Activated T-cell treated with anti-CD3 and anti-CD28 coated beads, Interleukin-2, amount 50 U/mL, for 24 hours (primary cell): ENCODE data around the gene SENP7.
"Not testable (repeated sequence)": the region's sequence is repeated elsewhere in the genome, so short reads cannot be mapped to it uniquely, and the experiment has no call there.

Experiments used
- DNase-seq: peaks from one replicate; pipeline ENCODE4 v3.0.0-alpha.2; 2020
- H3K27ac Mint-ChIP-seq: 2 replicates; pipeline ENCODE4 v1.8.0; 2020; ENCODE audit warnings: mild to moderate bottlenecking, mixed read lengths
- H3K27me3 Mint-ChIP-seq: 2 replicates; pipeline ENCODE4 v1.8.0; 2020; ENCODE audit warnings: mixed read lengths
- H3K36me3 Mint-ChIP-seq: 2 replicates; pipeline ENCODE4 v1.8.0; 2020; ENCODE audit warnings: low read depth, mixed read lengths
- H3K4me1 Mint-ChIP-seq: 2 replicates; pipeline ENCODE4 v1.8.0; 2020; ENCODE audit warnings: low read depth, mixed read lengths
- H3K4me3 Mint-ChIP-seq: 2 replicates; pipeline ENCODE4 v1.8.0; 2020; ENCODE audit warnings: mild to moderate bottlenecking, moderate library complexity, mixed read lengths
- H3K9me3 Mint-ChIP-seq: 2 replicates; pipeline ENCODE4 v1.8.0; 2020; ENCODE audit warnings: mixed read lengths

SENP7 gene

DNA sequence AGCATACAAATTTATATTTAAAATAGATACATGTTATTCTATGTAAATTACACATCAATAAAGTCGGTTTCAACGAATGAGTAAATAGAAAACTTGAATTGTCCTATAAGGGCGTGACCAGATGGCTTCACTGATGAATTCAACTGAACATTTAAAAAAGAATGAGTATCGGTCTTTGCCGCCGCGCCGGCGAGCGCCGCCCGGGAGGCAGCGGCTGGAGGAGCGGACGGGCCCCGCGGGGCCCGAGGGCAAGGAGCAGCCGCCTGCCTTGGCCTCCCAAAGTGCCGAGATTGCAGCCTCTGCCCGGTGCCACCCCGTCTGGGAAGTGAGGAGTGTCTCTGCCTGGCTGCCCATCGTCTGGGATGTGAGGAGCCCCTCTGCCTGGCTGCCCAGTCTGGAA is 74.4 kb downstream of the SENP7 start:
- H3K36me3 Mint-ChIP-seq, result peaks cover 48% of the 10 kb centered on the region
- H3K27me3 Mint-ChIP-seq, DNase-seq, H3K27ac Mint-ChIP-seq, H3K4me3 Mint-ChIP-seq: not testable (repeated sequence)
- H3K9me3 Mint-ChIP-seq, result peaks cover 15% of the 10 kb centered on the region
- H3K4me1 Mint-ChIP-seq, result peaks cover 39% of the 10 kb centered on the region

DNA sequence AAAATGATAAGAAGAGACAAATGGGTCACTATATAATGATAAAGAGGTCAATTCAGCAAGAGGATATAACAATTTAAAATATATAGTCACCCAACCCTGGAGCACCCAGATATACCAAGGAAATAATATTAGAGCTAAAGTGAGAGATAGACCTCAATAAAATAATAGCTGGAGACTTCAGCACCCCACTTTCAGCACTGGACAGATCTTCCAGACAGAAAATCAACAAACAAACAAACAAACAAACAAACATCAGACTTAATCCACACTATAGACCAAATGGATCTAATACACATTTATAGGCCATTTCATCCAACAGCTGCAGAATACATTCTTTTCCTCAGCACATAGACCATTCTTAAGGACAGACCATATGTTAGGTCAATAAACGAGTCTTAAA is 79.4 kb downstream of the SENP7 start:
- H3K27me3 Mint-ChIP-seq, result no peaks in the 10 kb centered on the region
- H3K27ac Mint-ChIP-seq, result no peak overlapping the region
- H3K4me1 Mint-ChIP-seq, result peaks cover 29% of the 10 kb centered on the region
- DNase-seq, result no peak
- H3K36me3 Mint-ChIP-seq, result peaks cover 31% of the 10 kb centered on the region
- peaks cover 24% of the 10 kb centered on the region for H3K9me3 Mint-ChIP-seq
- no peak overlapping the region for H3K4me3 Mint-ChIP-seq

DNA sequence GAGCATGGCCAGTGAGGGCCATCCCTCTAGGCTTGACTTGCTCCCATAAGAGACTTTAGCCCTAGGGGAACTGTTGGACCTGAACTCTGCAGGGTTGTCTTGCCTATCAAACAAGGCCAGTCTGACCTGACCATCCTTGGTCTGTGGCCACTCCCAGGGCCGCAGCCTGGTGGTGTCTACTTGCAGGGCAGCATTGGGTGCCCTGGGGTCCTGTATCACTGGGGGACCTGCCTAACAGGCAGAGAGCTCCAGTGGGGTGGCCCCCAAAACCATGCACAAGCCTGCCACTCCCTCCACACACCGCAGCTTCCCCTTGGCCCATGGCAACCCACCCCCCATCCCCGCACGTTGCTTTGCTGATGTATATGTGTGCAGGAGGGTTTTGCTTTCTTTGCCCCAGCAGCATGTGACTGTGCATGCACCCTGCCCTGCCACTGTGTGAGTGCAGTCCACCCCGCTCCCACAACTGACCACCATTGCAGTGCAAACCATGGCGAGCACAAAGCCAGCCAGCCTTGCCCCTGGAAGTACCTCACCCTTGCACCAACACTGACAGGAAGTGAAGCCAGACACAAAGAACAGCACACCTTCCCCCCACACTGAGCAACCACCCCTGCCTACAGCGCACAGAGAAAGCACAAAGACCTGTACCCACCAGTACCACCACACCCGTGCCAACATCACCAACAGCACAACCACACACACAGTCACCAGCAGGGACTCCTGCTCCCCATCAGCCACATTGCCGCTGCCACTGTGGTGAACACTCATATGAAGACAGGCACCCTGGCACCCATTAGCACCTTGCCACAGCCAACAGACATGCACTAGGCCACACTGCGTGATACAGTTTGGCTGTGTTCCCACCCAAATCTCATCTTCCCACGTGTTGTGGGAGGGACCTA is 88.8 kb downstream of the SENP7 start:
- DNase-seq, result no peak
- H3K27me3 Mint-ChIP-seq, result no peaks in the 10 kb centered on the region
- peaks cover 37% of the 10 kb centered on the region for H3K9me3 Mint-ChIP-seq
- no peak overlapping the region for H3K4me3 Mint-ChIP-seq
- H3K36me3 Mint-ChIP-seq, result peaks cover 21% of the 10 kb centered on the region
- peak overlapping the region; percentile 87 for H3K27ac Mint-ChIP-seq
- H3K4me1 Mint-ChIP-seq, result peaks cover 48% of the 10 kb centered on the region

DNA sequence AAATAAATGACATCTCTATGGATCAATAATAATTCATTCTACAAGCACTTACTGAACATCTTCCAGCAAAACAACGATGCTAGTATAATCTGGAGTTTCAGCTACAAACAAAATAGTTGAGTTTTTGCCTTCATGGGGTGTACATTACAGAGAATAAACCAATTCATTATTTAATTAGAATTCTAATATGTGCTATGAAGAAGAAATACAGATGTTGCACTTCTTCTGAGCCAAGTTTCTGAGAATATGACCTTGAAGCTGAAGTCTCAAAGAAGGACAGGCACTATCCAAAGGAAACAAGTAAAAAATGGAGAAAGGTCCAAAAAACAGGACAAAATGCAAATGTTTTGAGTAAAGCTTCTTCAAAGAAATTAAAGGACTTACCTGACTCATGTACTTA is 94.2 kb downstream of the SENP7 start:
- H3K27ac Mint-ChIP-seq, result no peak overlapping the region
- H3K4me3 Mint-ChIP-seq, result no peak overlapping the region
- DNase-seq, result no peak
- peaks cover 52% of the 10 kb centered on the region for H3K4me1 Mint-ChIP-seq
- peaks cover 22% of the 10 kb centered on the region for H3K36me3 Mint-ChIP-seq
- H3K9me3 Mint-ChIP-seq, result peaks cover 3% of the 10 kb centered on the region
- H3K27me3 Mint-ChIP-seq, result no peaks in the 10 kb centered on the region

DNA sequence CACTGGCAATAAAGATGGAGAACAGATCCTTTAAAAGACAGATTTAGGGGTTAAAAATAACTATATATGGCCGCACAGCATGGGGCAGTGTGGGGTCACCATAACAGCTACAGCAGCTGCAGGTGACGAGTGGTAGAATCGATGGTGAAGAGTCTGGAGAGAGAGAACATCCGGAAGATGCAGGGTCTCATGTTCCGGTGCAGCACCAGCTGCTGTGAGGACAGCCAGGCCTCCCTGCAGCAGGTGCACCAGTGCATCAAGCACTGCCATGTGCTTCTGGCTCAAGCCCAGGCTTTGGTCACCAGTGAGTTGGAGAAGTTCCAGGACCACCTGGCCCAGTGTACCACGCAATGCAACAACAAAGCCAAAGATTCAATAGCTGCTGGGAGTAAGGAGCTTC is 98.9 kb downstream of the SENP7 start:
- peak overlapping the region; percentile 75 for H3K27ac Mint-ChIP-seq
- peaks cover 39% of the 10 kb centered on the region for H3K4me1 Mint-ChIP-seq
- H3K36me3 Mint-ChIP-seq, result peaks cover 40% of the 10 kb centered on the region
- no peak overlapping the region for H3K4me3 Mint-ChIP-seq
- DNase-seq, result no peak
- no peaks in the 10 kb centered on the region for H3K27me3 Mint-ChIP-seq
- peaks cover 11% of the 10 kb centered on the region for H3K9me3 Mint-ChIP-seq

DNA sequence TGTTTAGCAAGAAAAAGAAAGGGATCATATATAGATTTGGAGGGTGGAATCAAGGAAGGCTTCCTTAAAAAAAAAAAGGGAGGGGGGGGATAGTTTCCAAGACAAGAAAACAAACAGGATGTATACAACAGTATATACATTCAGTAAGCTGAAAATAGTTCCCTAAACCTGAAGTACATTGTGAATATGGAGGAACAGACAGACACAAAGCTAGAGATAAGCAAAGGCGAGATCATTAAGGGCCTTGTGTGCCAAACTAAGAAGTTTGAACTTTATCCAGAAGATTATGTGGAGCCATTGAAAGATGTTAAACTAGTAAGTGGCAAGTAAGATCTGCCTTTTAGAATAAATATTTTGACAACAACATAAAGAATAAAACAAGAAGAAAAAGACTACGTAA is 99.4 kb downstream of the SENP7 start:
- Mint-ChIP-seq H3K4me3 (no peak overlapping the region), H3K27ac (peak overlapping the region; percentile 75), H3K27me3 (no peaks in the 10 kb centered on the region), H3K9me3 (peaks cover 15% of the 10 kb centered on the region), H3K4me1 (peaks cover 37% of the 10 kb centered on the region), H3K36me3 (peaks cover 44% of the 10 kb centered on the region)
- DNase-seq, result no peak

DNA sequence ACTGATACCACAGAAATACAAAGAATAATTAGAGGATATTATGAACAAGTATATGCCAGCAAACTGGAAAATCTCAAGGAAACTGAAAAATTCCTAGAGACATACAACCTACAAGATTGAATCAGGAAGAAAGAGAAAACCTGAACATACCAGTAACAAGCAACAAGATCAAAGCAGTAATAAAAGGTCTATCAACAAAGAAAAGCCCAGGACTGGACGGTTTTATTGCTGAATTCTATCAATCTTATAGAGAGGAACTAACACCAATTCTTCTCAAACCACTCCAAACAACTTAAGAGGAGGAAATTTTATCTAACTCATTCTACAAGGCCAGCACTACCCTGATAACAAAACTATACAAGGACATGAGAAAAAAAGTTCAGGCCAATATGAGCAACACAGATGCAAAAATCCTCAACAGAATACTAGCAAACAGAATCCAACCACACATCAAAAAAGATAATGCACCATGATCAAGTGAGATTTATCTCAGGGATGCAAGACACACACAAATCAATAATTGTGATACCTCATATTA is 121.5 kb downstream of the SENP7 start:
- Mint-ChIP-seq H3K27ac (peak overlapping the region; percentile 22), H3K27me3 (no peaks in the 10 kb centered on the region), H3K36me3 (peaks cover 65% of the 10 kb centered on the region), H3K4me3 (no peak overlapping the region), H3K9me3 (peaks cover 20% of the 10 kb centered on the region), H3K4me1 (peaks cover 42% of the 10 kb centered on the region)
- no peak for DNase-seq

DNA sequence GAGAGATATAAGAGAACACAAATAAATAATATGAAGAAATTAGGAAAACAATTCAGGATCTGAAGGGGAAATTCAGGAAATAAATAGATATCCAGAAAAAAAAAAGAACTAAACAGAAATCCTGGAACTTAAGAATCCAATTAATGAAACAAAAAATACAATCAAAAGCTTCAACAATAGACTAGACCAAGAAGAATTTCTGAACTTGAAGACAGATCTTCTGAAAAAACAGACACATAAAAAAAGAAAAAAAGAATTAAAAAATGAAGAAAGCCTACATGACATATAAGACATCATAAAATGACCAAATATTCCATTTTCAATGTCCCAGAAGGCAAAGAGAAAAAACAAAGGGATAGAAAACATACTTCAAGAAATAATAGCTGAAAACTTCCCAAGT is 124.3 kb downstream of the SENP7 start:
- Mint-ChIP-seq H3K4me3 (no peak overlapping the region), H3K36me3 (peaks cover 41% of the 10 kb centered on the region), H3K27ac (no peak overlapping the region), H3K9me3 (peaks cover 17% of the 10 kb centered on the region), H3K4me1 (peaks cover 54% of the 10 kb centered on the region), H3K27me3 (no peaks in the 10 kb centered on the region)
- no peak for DNase-seq

DNA sequence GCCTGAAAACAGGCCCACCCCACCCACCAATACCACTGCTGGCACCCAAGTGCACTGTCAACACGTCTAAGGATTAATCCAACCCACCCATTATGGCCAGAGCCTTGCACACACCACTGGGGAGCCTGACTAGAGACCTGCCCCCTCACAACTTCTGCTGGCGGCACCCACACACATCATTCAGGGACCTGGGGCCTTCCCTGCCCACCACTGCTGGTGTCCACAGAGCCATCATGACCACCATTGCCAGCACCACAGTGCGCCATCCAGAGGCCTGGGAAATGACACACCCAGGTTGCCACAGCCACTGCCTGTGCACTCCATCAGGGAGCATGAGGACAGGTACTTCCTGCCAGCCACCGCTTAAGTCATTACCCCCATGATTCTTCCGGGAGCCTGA is 125.7 kb downstream of the SENP7 start:
- H3K36me3 Mint-ChIP-seq, result peaks cover 28% of the 10 kb centered on the region
- no peaks in the 10 kb centered on the region for H3K27me3 Mint-ChIP-seq
- peaks cover 54% of the 10 kb centered on the region for H3K4me1 Mint-ChIP-seq
- H3K9me3 Mint-ChIP-seq, result peaks cover 9% of the 10 kb centered on the region
- no peak overlapping the region for H3K4me3 Mint-ChIP-seq
- no peak overlapping the region for H3K27ac Mint-ChIP-seq
- no peak for DNase-seq

DNA sequence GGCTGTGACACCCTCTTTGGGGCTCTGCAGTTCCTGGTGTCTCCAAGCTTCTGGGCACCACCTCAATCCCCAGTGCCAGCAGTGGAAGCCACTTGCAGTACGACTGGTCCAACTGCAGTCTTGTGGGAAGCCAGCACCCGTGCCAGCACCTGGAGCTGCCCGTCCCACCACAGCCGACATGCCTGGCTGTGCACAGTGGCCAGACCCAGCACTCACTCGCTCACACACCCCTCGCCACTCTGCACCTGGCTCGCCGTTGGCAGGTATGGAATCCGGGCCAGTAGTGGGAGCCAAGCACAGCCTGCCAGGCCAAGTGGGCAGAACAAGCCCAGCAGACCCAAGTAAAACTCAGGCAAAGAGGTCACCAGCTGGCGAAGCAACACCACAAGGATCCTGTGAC is 128.6 kb downstream of the SENP7 start:
- Mint-ChIP-seq H3K27ac (no peak overlapping the region), H3K4me3 (no peak overlapping the region), H3K4me1 (peaks cover 56% of the 10 kb centered on the region), H3K36me3 (peaks cover 11% of the 10 kb centered on the region), H3K27me3 (no peaks in the 10 kb centered on the region), H3K9me3 (peaks cover 3% of the 10 kb centered on the region)
- DNase-seq, result no peak

DNA sequence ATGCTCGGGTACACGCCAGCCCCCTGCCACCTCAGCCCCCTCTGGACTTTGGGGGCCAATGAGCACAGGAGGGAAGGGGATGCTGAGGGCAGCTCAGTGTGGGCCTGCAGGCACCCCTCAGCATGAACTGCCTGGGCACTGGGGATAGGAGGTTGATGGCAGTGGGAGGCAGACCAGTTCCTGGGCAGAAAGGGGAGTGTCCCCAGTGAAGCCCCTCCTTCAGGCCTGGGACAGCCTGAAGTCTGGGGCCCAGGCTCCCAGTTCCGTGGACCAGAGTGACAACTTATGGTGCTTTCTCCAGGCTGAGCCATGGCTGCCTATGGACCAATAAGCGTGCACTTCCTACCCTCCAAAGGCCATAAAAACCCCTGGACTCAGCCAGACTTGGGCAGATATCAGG is 129.4 kb downstream of the SENP7 start:
- no peaks in the 10 kb centered on the region for H3K27me3 Mint-ChIP-seq
- H3K9me3 Mint-ChIP-seq, result no peaks in the 10 kb centered on the region
- no peak for DNase-seq
- H3K36me3 Mint-ChIP-seq, result peaks cover 5% of the 10 kb centered on the region
- no peak overlapping the region for H3K27ac Mint-ChIP-seq
- peaks cover 61% of the 10 kb centered on the region for H3K4me1 Mint-ChIP-seq
- no peak overlapping the region for H3K4me3 Mint-ChIP-seq

DNA sequence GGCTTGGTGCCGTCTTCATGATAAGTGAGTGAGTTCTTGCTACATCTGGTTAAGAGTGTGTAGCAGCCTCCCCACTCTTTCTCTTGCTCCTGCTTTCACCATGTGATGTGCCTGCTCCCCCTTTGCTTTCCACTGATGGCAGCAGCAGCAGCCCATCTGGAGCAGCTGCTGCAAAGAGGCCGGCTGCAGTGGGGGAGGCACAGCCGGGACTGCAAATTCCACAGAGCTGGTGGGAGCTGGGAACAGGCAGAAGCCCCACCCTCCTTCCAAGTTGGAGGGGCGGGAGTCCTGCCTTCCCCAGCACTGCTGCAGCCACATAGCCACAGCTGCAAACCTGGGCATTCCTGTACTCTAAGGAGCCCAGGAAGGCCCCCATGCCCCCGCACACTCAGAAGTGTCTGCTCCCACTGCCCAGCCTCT is 129.8 kb downstream of the SENP7 start:
- Mint-ChIP-seq H3K9me3 (no peaks in the 10 kb centered on the region), H3K4me1 (peaks cover 63% of the 10 kb centered on the region), H3K36me3 (peaks cover 5% of the 10 kb centered on the region), H3K27ac (no peak overlapping the region), H3K4me3 (no peak overlapping the region), H3K27me3 (no peaks in the 10 kb centered on the region)
- no peak for DNase-seq

DNA sequence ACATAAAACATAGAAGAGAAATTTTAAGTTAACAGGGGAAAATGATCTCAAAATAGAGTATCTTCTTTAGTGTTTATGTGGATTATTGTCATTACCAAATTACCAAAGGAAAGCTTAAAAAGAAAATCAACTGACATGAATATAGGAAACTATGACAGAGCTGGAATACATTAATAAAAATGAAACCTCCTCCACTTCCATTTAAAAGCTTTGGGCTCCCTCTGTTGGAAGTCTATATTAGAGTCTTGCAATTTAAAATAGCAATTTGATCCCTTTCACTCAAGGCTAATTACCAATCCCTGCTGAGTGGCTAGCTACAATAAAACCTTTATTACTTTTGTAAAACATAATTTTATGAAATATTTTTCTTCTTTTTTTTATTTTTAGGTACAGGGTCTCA is 131.2 kb downstream of the SENP7 start:
- H3K9me3 Mint-ChIP-seq, result no peaks in the 10 kb centered on the region
- no peak overlapping the region for H3K4me3 Mint-ChIP-seq
- peaks cover 63% of the 10 kb centered on the region for H3K4me1 Mint-ChIP-seq
- H3K27ac Mint-ChIP-seq, result peak overlapping the region; percentile 68
- H3K27me3 Mint-ChIP-seq, result no peaks in the 10 kb centered on the region
- peaks cover 4% of the 10 kb centered on the region for H3K36me3 Mint-ChIP-seq
- no peak for DNase-seq

DNA sequence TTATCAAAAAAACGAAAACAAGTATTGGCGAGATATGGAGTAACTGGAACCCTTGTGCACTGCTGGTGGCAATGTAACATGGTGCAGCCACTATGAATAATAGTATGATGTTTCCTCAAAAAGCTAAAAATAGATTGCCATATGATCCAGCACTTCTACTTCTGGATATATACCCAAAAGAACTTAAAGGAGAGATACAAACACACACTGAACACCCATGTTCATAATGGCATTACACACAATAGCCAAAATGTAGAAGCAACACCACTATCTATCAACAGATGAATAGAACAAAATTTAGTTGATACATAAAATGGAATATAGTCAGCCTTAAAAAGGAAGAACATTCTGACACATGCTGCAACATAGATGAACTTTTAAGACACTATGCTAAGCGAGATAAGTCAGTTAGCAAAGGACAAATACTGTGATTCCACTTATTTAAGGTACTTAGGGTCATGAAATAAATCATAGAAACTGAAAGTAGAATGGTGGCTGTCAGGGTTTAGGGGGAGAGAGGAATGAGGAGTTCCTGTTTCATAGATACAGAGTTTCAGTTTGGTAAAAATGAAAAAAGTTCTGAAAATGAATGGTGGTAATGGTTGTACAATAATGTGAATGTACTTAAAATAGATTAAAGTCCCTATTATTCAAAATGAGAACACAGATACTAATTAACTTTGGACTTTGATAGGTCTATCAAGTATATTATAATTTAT is 133.2 kb downstream of the SENP7 start:
- no peaks in the 10 kb centered on the region for H3K27me3 Mint-ChIP-seq
- peaks cover 5% of the 10 kb centered on the region for H3K36me3 Mint-ChIP-seq
- no peak for DNase-seq
- peak overlapping the region; percentile 10 for H3K4me3 Mint-ChIP-seq
- H3K9me3 Mint-ChIP-seq, result no peaks in the 10 kb centered on the region
- peaks cover 58% of the 10 kb centered on the region for H3K4me1 Mint-ChIP-seq
- peak overlapping the region; percentile 50 for H3K27ac Mint-ChIP-seq

DNA sequence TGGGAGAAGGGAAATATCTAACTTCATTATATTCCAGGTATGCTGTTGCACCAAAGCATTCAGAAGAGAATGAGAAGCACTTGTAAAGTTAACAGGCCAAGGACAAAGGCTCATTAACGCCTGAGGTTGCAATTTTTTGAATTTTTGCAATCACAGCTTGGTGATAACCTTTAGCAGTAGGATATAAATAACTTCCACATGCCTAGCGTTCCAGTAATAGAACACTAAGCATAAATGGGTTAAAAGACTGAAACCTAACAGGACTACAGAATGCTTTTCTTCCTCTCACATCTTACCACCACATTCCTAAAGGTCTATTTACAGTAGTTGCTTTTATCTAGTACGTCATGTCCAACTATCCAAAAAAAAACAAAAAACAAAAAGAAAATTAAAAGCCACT is 135.2 kb downstream of the SENP7 start:
- peaks cover 11% of the 10 kb centered on the region for H3K36me3 Mint-ChIP-seq
- H3K9me3 Mint-ChIP-seq, result no peaks in the 10 kb centered on the region
- DNase-seq, result no peak
- no peaks in the 10 kb centered on the region for H3K27me3 Mint-ChIP-seq
- H3K4me1 Mint-ChIP-seq, result peaks cover 68% of the 10 kb centered on the region
- no peak overlapping the region for H3K27ac Mint-ChIP-seq
- no peak overlapping the region for H3K4me3 Mint-ChIP-seq
